AG09319 (cell line): Measurements from ENCODE around the gene POM121L2.

Source experiments
- DNase-seq: peaks from one replicate; pipeline ENCODE4 v3.0.0-alpha.2; 2010; ENCODE audit warnings: low read depth; ENCODE audit errors: extremely low read depth
- CTCF ChIP-seq: IDR thresholded peaks from 2 replicates; pipeline ENCODE4 v1.5.1; 2011; ENCODE audit warnings: low read depth, mild to moderate bottlenecking, inconsistent platforms, low read length, moderate library complexity

Gene POM121L2

GRCh38 chr6:27332692-27333641 is 20.9 kb upstream of the POM121L2 start:
- DNase-seq: peak; percentile 36
- TF ChIP-seq CTCF: no peak

GRCh38 chr6:27327023-27327738 is 15.1 kb upstream of the POM121L2 start:
- TF ChIP-seq CTCF: no peak
- no peak for DNase-seq

GRCh38 chr6:27321901-27322300 is 9.8 kb upstream of the POM121L2 start:
- no peak for DNase-seq
- TF ChIP-seq CTCF: no peak

- no peak for TF ChIP-seq CTCF
- no peak for DNase-seq
Measured at GRCh38 chr6:27321370-27321769, 9.3 kb upstream of the POM121L2 start.

GRCh38 chr6:27318973-27319372 is 6.9 kb upstream of the POM121L2 start:
- no peak for TF ChIP-seq CTCF
- no peak for DNase-seq

- TF ChIP-seq CTCF: no peak
- DNase-seq: no peak
Measured at GRCh38 chr6:27314046-27314445, 2.0 kb upstream of the POM121L2 start.

GRCh38 chr6:27312950-27313271 is 838 bp upstream of the POM121L2 start:
- no peak for TF ChIP-seq CTCF
- no peak for DNase-seq
